Activated naive CD4-positive, alpha-beta T cell treated with anti-CD3 and anti-CD28 coated beads for 36 hours (primary cell): Measurements from ENCODE around the gene SMTNL2. TPM values are rescaled to one million over a fixed set of nuclear protein-coding genes. Genes with fewer than 3 reads are reported as not detected.
"Not testable (repeated sequence)": the region's sequence is repeated elsewhere in the genome, so short reads cannot be mapped to it uniquely, and the experiment has no call there.

Experiments used
- CTCF ChIA-PET: fragments of 350-600 bp; sonication (Branson Sonifier 250); formaldehyde crosslinking; loops from one replicate; lab custom pipeline; 2021; ENCODE audit warnings: antibody characterized with exemption; lab: Charles Lee
- DNase-seq: peaks from one replicate; pipeline ENCODE4 v3.0.0-alpha.2; 2020
- H3K27ac Mint-ChIP-seq: one replicate; pipeline ENCODE4 v1.8.0; 2021; ENCODE audit warnings: mild to moderate bottlenecking, mixed read lengths
- H3K27me3 Mint-ChIP-seq: one replicate; pipeline ENCODE4 v1.8.0; 2021; ENCODE audit warnings: low read depth, mixed read lengths
- H3K36me3 Mint-ChIP-seq: one replicate; pipeline ENCODE4 v1.8.0; 2021; ENCODE audit warnings: low read depth, mixed read lengths
- H3K4me1 Mint-ChIP-seq: one replicate; pipeline ENCODE4 v1.8.0; 2021; ENCODE audit warnings: low read depth, mixed read lengths
- H3K4me3 Mint-ChIP-seq: one replicate; pipeline ENCODE4 v1.8.0; 2021; ENCODE audit warnings: mild to moderate bottlenecking, moderate library complexity, mixed read lengths
- H3K9me3 Mint-ChIP-seq: one replicate; pipeline ENCODE4 v1.8.0; 2021; ENCODE audit warnings: mixed read lengths
- intact Hi-C: fragments of 100-400 bp; cut with micrococcal nuclease; formaldehyde crosslinking; loops from one replicate; pipeline ENCODE4 v1.15.1; 2023
- total RNA-seq, 2 experiments: library from RNA; stranded (reverse); gene quantifications; one replicate each; pipeline ENCODE4 v1.2.3, GENCODE V29; 2021

The SMTNL2 gene
- total RNA-seq, 2 experiments from 2014 or later = not detected

DNA sequence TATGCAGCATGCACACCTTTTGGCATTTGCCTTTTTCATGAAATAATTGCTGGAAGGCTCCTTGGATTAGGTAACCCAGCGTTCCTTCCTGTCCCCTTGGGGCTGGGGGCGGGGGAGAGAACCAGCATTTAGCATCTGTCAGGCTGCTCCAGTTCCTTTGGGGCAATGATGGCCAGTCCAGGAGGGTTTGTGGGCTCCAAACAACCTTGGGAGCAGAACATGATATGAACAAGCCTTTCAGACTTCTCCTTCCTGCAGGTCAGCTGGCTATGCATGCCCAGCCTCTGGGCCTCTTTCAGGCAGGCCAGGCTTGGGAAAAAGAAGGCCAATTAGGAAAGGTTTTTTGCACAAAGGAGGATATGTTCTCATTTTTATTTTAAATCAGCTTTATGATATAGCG, 1.1 kb upstream of the SMTNL2 start:
- CTCF ChIA-PET = interaction anchor here (1.1 kb wide), 1 partner anchor 16 kb away, joined by 3 read pairs; no protein-coding TSS in a partner anchor
- Mint-ChIP-seq H3K27me3 (peaks cover 30% of the 10 kb centered on the region), H3K4me3 (no peak overlapping the region), H3K36me3 (no peaks in the 10 kb centered on the region), H3K9me3 (no peaks in the 10 kb centered on the region), H3K27ac (no peak overlapping the region), H3K4me1 (peaks cover 3% of the 10 kb centered on the region)
- intact Hi-C loops = no loop called here
- no peak for DNase-seq

DNA sequence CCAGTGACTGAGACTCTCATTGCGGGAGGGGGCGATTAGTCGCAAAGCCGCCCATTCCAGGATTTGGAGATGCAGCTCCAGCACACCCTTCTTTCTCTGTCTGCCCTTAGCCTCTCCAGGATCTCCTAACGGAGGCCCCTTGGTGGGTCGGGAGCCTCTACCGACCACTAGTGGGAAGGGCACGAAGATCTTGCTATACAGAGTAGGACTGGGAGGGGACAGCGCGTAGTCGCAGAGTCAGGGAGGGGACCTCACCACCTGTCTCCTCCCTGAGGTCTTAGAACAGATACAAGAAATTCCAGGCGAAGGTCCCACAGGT, 588 bp upstream of the SMTNL2 start:
- Mint-ChIP-seq H3K9me3 (no peaks in the 10 kb centered on the region), H3K36me3 (no peaks in the 10 kb centered on the region), H3K4me1 (peaks cover 3% of the 10 kb centered on the region), H3K27ac (no peak overlapping the region), H3K27me3 (peaks cover 30% of the 10 kb centered on the region), H3K4me3 (peak overlapping the region; percentile 61)
- intact Hi-C loops = no loop called here
- peak; percentile 19 for DNase-seq
- CTCF ChIA-PET = interaction anchor here (1.1 kb wide), 1 partner anchor 17 kb away, joined by 3 read pairs; no protein-coding TSS in a partner anchor

DNA sequence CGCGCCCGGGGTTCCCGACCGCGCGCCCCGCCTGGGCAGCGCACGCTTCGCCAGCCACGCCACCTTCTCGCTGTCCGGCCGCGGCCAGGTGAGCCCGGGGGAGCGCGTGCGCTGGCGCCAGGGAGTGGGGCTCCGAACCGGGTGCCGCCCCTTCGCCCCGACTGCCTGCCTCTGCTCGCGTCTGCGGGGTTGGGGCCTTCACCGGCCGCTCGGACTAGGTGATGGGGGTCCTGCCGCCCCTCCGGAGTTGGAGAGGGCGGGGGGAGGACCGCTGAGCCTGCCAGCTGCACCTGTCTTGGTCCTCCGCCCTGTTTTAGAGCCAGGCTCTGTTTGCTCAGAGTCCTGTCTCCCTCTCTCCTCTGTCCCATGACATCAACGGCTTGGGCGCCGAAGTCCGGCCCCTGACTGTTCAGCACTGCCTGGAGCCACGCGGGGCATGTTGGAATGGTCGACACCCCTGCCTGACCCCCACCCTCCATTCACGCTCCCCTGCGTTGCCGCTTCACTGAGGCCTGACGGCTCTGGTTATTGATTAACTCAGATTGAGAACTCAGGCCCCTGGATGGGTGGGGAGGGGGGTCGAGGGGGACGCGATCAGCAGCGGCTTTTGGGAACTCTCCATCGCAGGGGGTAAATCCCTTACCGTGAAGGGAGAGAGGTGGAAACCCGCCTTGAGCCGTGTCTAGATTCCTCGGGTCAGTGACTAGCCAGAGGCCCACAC, 748 bp downstream of the SMTNL2 start:
- H3K27ac Mint-ChIP-seq = no peak overlapping the region
- intact Hi-C loops = no loop called here
- peaks cover 30% of the 10 kb centered on the region for H3K27me3 Mint-ChIP-seq
- DNase-seq = no peak
- CTCF ChIA-PET = no interaction called here
- no peaks in the 10 kb centered on the region for H3K36me3 Mint-ChIP-seq
- peaks cover 3% of the 10 kb centered on the region for H3K4me1 Mint-ChIP-seq
- no peaks in the 10 kb centered on the region for H3K9me3 Mint-ChIP-seq
- peak overlapping the region; percentile 38 for H3K4me3 Mint-ChIP-seq

DNA sequence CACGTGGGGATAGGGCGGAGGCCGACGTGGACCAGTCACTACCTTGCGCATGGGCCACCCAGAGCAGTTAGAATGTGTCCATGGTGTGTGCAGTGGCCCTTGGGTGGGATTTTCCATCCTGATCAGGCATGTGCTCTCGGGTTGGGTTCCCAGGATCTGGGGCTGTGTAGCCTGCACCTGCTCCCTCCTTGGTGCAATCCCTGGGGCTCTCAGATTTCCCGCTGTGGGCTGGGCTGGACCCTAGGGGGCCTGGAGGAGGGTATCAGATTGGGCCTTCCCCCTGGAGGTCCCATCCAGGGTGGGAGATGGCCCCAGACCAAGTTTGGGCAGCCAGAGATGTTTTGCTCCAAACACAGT, 1.3 kb downstream of the SMTNL2 start:
- CTCF ChIA-PET = interaction anchor here (1.0 kb wide), 1 partner anchor 20 kb away, joined by 3 read pairs; no protein-coding TSS in a partner anchor
- DNase-seq = no peak
- Mint-ChIP-seq H3K27ac (no peak overlapping the region), H3K9me3 (no peaks in the 10 kb centered on the region), H3K27me3 (peaks cover 30% of the 10 kb centered on the region), H3K4me1 (peaks cover 3% of the 10 kb centered on the region), H3K36me3 (no peaks in the 10 kb centered on the region), H3K4me3 (no peak overlapping the region)
- intact Hi-C loops = no loop called here

DNA sequence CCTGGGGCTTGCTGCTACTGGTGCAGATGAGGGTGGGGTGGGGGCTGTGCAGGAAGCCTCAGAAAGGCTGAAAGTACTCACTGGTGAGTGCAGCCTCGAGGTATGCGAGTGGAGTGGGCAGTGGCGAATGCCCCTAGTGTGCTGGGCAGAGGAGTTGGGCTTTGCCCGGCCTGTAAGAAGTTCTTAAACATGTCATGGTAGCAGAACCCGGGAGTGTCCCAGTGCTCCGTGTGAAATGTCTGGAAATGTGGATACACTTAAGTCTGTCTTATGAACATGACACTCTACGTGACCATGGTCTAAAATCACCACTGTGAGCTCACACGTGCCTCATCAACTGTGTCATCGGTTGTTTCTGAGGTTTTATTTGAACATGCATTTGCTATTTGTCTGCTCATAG, 1.7 kb downstream of the SMTNL2 start:
- H3K4me3 Mint-ChIP-seq = no peak overlapping the region
- CTCF ChIA-PET = interaction anchor here (0.6 to 1.0 kb wide), 2 partner anchors 19 to 21 kb away, joined by 3 to 6 read pairs; no protein-coding TSS in a partner anchor
- intact Hi-C loops = no loop called here
- H3K27me3 Mint-ChIP-seq = peaks cover 30% of the 10 kb centered on the region
- no peaks in the 10 kb centered on the region for H3K36me3 Mint-ChIP-seq
- H3K9me3 Mint-ChIP-seq = no peaks in the 10 kb centered on the region
- H3K4me1 Mint-ChIP-seq = peaks cover 3% of the 10 kb centered on the region
- H3K27ac Mint-ChIP-seq = no peak overlapping the region
- DNase-seq = no peak

DNA sequence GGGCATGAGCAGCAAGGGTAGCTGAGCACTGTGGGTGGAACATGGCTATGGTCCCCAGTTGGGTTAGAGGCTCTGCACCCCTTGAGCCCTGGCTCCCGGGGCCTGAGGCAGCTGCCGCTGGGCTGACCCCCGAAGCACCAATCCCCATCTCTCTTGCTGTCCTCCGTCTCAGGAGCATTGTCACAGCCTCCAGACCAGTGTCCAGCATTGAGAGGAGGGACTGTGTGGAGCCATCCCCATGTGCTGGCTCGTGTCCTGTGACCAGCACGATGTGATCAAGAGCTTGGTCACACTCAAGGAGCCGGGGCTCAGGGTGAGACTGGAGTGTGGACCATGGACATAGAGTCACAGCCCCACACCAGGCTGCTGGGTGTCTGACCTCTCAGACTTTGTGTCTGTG, 2.9 kb downstream of the SMTNL2 start:
- no peaks in the 10 kb centered on the region for H3K36me3 Mint-ChIP-seq
- no peak overlapping the region for H3K4me3 Mint-ChIP-seq
- H3K4me1 Mint-ChIP-seq = peaks cover 3% of the 10 kb centered on the region
- no peak overlapping the region for H3K27ac Mint-ChIP-seq
- H3K9me3 Mint-ChIP-seq = no peaks in the 10 kb centered on the region
- DNase-seq = no peak
- intact Hi-C loops = no loop called here
- CTCF ChIA-PET = no interaction called here
- peaks cover 27% of the 10 kb centered on the region for H3K27me3 Mint-ChIP-seq

DNA sequence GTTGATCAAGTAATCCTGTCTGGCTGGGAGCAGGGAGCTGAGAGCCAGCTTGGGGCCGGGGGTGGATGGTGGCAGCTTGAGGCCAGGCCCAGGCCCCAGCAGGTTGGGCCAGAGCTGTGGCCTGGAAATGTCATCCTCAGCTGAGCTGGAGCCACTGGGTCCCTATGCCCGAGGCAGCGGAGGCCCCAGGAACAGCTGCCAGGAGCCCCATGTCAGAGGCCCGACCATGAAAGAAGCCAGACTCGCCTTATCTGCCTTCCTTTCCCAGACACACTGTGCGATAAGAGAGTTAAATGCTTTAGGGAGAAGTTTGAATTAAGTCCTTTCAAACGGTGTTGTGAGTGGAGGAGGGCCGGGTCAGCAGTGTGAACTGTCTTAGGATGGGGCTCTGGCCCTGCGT, 3.5 kb downstream of the SMTNL2 start:
- Mint-ChIP-seq H3K4me1 (peaks cover 3% of the 10 kb centered on the region), H3K27ac (no peak overlapping the region), H3K4me3 (no peak overlapping the region), H3K27me3 (peaks cover 25% of the 10 kb centered on the region), H3K9me3 (no peaks in the 10 kb centered on the region), H3K36me3 (no peaks in the 10 kb centered on the region)
- CTCF ChIA-PET = interaction anchor here (0.8 kb wide), 1 partner anchor 758 kb away, joined by 3 read pairs; no protein-coding TSS in a partner anchor
- intact Hi-C loops = no loop called here
- no peak for DNase-seq

DNA sequence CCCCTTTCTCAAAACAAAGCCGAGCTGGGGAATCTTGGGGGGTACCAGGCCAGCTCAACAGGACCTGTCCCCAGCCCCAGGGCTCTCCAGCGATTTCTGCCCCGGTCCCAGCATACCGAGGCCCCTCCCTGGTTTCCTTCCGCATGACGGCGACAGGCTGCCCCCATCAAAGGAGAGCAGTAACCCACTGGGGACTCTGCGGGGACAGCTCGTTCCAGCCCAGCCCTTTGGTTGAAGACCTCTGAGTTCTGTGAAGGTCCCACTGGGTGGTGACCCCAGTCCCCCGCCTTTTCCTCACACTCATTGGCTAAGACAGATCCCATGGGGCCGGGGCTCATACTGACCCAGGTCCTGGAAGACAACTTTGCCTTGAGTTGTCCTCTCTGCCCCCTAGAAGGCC, 4.1 kb downstream of the SMTNL2 start:
- no peak for DNase-seq
- CTCF ChIA-PET = interaction anchor here (0.8 to 0.9 kb wide), 2 partner anchors 21 to 759 kb away, joined by 3 to 4 read pairs; no protein-coding TSS in a partner anchor
- intact Hi-C loops = no loop called here
- Mint-ChIP-seq H3K9me3 (no peaks in the 10 kb centered on the region), H3K27me3 (peaks cover 19% of the 10 kb centered on the region), H3K27ac (no peak overlapping the region), H3K36me3 (no peaks in the 10 kb centered on the region), H3K4me1 (peaks cover 3% of the 10 kb centered on the region), H3K4me3 (no peak overlapping the region)

DNA sequence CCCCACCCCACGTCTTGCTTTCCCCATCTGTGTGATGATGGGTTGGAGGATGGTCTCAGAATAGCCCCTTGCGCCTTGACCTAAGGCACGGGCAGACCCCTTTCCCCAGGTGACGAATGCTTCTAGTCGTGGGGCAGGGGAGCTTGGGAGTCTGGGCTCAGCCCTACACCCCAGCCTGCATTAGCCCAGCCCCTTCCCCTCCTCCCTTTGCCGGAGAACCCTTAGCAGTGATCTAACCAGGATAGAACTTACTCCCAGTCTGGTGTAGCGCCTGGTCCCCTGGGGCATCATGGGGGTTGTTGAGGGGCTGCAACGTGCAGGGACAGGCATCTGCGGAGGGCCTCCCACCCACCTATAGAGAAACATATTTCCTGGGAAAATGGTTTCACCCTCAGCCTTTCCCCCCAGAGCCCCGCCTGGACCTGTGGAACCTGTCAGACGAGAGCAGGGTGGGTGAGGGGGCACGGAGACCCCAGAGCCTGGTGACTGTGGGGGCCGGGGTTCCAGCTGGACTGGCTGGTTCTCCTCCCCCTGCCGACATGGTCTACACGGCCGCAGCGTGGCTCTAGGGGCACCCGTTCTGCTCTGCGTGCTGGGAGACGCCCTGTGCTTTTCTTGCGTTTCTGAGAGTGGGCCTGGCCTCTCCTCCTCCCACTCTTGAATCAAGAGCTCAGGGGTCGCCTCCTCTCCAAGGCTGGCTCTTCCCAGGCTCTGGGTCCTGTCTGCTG, 4.7 kb downstream of the SMTNL2 start:
- Mint-ChIP-seq H3K4me1 (no peaks in the 10 kb centered on the region), H3K27ac (no peak overlapping the region), H3K36me3 (no peaks in the 10 kb centered on the region), H3K9me3 (no peaks in the 10 kb centered on the region), H3K27me3 (peaks cover 13% of the 10 kb centered on the region), H3K4me3 (no peak overlapping the region)
- CTCF ChIA-PET = interaction anchor here (0.9 to 1.6 kb wide), 2 partner anchors 22 kb away, joined by 4 to 6 read pairs; no protein-coding TSS in a partner anchor
- DNase-seq = no peak
- intact Hi-C loops = no loop called here

DNA sequence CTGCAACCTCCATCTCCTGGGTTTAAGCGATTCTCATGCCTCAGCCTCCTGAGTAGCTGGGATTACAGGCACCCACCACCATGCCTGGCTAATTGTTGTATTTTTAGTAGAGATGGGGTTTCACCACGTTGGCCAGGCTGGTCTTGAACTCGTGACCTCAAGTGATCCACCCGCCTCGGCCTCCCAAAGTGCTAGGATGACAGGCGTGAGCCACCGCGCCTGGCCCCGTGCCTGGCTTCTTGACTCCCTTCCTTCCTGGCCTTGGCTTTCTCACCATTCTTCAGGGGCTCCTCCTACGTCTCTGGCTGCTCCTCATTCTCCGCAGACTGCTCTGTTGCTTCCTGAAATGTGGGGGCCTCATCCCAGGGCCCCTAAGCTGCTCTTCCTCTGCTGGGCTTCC, 5.7 kb downstream of the SMTNL2 start:
- H3K27me3 Mint-ChIP-seq = peaks cover 13% of the 10 kb centered on the region
- H3K4me1 Mint-ChIP-seq, intact Hi-C loops, H3K4me3 Mint-ChIP-seq, H3K27ac Mint-ChIP-seq, H3K9me3 Mint-ChIP-seq, H3K36me3 Mint-ChIP-seq, DNase-seq: not testable (repeated sequence)
- CTCF ChIA-PET = interaction anchor here (1.6 kb wide), 1 partner anchor 23 kb away, joined by 6 read pairs; no protein-coding TSS in a partner anchor

DNA sequence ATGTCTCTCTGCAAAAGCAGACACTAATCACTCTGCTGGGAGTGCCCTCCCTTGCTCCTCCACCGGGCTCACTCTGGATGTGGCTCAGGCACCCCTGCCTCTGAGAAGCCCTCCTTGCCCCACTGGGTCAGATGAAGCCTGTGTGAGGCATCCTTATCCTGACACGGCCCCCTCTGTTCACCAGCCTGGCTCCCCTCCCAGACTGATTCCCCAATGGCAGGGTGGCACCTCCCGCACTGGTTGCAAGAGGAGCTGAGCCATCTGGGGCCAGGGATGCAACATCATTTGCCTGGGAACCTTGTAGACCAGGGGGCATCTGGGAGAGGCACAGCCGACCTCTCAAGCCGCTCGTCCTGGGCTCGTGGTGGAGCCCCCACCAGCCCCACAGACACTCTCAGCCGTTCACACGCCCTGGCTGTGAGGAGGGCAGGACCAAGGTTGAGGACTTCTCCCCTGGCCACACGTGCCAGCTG, 6.7 kb downstream of the SMTNL2 start:
- H3K4me3 Mint-ChIP-seq = no peak overlapping the region
- CTCF ChIA-PET = interaction anchor here (1.6 kb wide), 1 partner anchor 24 kb away, joined by 6 read pairs; no protein-coding TSS in a partner anchor
- H3K27me3 Mint-ChIP-seq = peaks cover 6% of the 10 kb centered on the region
- no peak for DNase-seq
- peaks cover 3% of the 10 kb centered on the region for H3K4me1 Mint-ChIP-seq
- H3K27ac Mint-ChIP-seq = no peak overlapping the region
- no peaks in the 10 kb centered on the region for H3K9me3 Mint-ChIP-seq
- intact Hi-C loops = no loop called here
- H3K36me3 Mint-ChIP-seq = no peaks in the 10 kb centered on the region

DNA sequence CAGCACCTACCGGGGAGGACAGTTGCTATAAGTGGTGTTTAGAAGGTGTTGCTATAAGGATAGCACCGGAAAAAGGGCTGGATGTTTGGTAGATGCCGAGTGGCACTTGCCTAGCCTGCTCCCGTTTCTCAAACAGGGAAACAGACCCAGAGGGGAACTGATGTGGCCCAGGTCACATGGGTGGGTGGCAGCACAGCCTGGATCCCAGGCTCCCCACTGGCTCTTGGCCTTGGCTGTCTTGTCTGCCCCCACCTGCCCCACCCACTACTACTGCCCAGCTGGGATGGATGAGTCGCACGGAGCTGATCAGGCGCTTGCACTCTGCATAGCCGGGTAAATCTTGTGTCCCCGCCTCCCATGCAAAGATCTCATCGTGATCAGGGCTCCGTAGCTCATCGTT, 7.2 kb downstream of the SMTNL2 start:
- no peak for DNase-seq
- no peaks in the 10 kb centered on the region for H3K36me3 Mint-ChIP-seq
- H3K27me3 Mint-ChIP-seq = peaks cover 4% of the 10 kb centered on the region
- no peaks in the 10 kb centered on the region for H3K9me3 Mint-ChIP-seq
- no peak overlapping the region for H3K27ac Mint-ChIP-seq
- no peak overlapping the region for H3K4me3 Mint-ChIP-seq
- CTCF ChIA-PET = no interaction called here
- intact Hi-C loops = no loop called here
- peaks cover 3% of the 10 kb centered on the region for H3K4me1 Mint-ChIP-seq
